ENCODE measurements around the gene RNASE9.
"Not testable (repeated sequence)": the region's sequence is repeated elsewhere in the genome, so short reads cannot be mapped to it uniquely, and the experiment has no call there.

RNASE9 gene

DNA sequence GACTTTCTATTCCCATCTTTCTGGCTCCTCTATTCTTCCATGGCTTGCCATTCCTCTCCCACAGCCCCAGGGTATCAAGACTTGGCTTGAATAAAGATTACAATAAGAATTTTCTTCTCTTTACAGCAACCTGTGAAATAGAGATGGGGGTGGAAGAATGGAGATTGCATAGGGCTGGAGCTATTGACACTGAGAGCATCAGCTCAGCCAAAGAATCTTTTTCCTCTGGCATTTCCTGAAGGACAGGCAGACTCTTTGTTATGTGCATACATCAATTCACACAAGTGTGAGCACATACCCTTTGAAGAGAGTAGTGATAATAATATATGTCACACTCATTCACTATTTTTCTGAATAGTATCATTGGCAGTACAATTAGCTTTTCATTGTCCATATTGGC lies 22.3 kb upstream of the RNASE9 start:
- H3K4me2 ChIP-seq (ENCODE audit: low read length): no peak overlapping the region
- no peak overlapping the region for H3K27ac ChIP-seq (ENCODE audit: low read length)
- no peaks in the 10 kb centered on the region for H4K20me1 ChIP-seq (ENCODE audit: insufficient read depth, low read length)
- H2AFZ ChIP-seq (ENCODE audit: low read depth, low read length): no peak overlapping the region
- H3K79me2 ChIP-seq (ENCODE audit: low read length): no peaks in the 10 kb centered on the region
- no peaks in the 10 kb centered on the region for H3K36me3 ChIP-seq (replicated peaks; ENCODE audit: low read depth, low read length)
- no peak overlapping the region for H3K4me3 ChIP-seq (ENCODE audit: low read length)
- no peaks in the 10 kb centered on the region for H3K9me3 ChIP-seq (ENCODE audit: insufficient read depth, low read length)
- TF ChIP-seq, protein P1, sequence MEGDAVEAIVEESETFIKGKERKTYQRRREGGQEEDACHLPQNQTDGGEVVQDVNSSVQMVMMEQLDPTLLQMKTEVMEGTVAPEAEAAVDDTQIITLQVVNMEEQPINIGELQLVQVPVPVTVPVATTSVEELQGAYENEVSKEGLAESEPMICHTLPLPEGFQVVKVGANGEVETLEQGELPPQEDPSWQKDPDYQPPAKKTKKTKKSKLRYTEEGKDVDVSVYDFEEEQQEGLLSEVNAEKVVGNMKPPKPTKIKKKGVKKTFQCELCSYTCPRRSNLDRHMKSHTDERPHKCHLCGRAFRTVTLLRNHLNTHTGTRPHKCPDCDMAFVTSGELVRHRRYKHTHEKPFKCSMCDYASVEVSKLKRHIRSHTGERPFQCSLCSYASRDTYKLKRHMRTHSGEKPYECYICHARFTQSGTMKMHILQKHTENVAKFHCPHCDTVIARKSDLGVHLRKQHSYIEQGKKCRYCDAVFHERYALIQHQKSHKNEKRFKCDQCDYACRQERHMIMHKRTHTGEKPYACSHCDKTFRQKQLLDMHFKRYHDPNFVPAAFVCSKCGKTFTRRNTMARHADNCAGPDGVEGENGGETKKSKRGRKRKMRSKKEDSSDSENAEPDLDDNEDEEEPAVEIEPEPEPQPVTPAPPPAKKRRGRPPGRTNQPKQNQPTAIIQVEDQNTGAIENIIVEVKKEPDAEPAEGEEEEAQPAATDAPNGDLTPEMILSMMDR (IDR thresholded peaks at IDR 0.05; ENCODE audit: low read depth, low read length): no peak
- no peak for TF ChIP-seq EZH2phosphoT487 (IDR thresholded peaks at IDR 0.05; ENCODE audit: low read depth)
- H3K27me3 ChIP-seq (ENCODE audit: low read depth, low read length): peaks cover 22% of the 10 kb centered on the region
- no peaks in the 10 kb centered on the region for H3K4me1 ChIP-seq (ENCODE audit: low read length)
- no peak overlapping the region for H3K9ac ChIP-seq (ENCODE audit: low read length)

DNA sequence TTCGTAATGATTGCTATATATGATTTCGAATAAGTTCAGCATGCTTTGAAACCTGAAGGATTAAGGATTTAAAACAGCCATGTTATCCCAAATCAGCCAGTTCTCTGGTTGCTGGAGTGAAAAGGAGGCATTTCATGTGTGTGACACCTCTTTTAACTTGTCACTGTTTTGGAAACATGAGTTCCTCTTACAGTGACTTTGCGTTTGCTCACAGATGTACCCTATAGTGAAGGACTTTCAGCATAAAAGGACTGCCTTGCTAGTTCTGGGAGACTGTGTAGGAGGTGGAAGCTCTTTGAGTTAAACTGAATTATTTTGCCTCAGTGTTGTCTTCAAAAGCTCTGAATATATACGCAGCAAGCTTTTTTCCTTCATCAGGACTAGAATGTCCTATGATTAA lies 19.4 kb upstream of the RNASE9 start:
- Histone ChIP-seq H3K27me3 (ENCODE audit: low read depth, low read length) (peaks cover 8% of the 10 kb centered on the region; the same call in 1 of the 2 replicates), H4K20me1 (ENCODE audit: insufficient read depth, low read length) (no peaks in the 10 kb centered on the region), H3K27ac (ENCODE audit: low read length) (no peak overlapping the region), H3K36me3 (replicated peaks; ENCODE audit: low read depth, low read length) (no peaks in the 10 kb centered on the region), H3K9ac (ENCODE audit: low read length) (no peak overlapping the region), H3K4me3 (ENCODE audit: low read length) (no peak overlapping the region), H3K79me2 (ENCODE audit: low read length) (no peaks in the 10 kb centered on the region), H2AFZ (ENCODE audit: low read depth, low read length) (no peak overlapping the region), H3K4me1 (ENCODE audit: low read length) (no peaks in the 10 kb centered on the region), H3K4me2 (ENCODE audit: low read length) (no peak overlapping the region), H3K9me3 (ENCODE audit: insufficient read depth, low read length) (no peaks in the 10 kb centered on the region)
- no peak for TF ChIP-seq EZH2phosphoT487 (IDR thresholded peaks at IDR 0.05; ENCODE audit: low read depth)
- TF ChIP-seq, protein P1 (IDR thresholded peaks at IDR 0.05; ENCODE audit: low read depth, low read length): no peak

DNA sequence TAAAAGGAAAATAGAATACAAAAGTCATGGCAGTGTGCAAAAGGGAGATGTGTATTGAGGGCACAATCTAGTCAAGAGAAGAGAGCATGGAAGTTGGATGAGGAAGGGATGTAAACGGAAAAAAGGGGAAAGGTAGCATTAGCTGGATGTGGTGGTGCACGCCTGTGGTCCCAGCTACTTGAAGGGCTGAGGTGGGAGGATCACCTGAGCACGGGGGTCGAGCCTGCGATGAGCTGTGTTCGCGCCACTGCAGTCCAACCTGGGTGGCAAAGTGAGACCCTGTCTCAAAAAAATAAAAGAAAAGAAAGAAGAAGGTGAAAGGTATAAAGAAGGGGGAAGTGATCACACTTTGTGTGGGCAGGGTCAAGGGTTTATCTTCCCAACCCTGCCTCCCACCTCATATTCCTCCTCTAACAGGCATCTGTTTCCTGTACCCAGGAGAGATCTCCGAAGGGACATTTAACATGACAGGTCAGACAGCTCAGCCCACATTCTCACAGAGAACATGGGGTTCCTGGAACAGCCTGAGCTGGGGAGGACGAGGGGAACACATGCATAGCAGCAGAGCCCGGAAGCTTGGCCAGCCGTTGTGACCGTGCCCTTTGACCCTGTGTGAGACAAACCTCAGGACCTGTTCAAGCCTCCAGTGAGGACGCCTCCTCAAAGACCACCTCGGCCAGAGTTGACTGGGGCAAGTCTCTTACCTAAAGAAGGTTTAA lies 18.1 kb upstream of the RNASE9 start:
- H3K27me3 ChIP-seq (ENCODE audit: low read depth, low read length): 0 out of 2 replicates have a peak, but pooled peaks cover 1% of the 10 kb centered on the region
- no peak overlapping the region for H3K9ac ChIP-seq (ENCODE audit: low read length)

DNA sequence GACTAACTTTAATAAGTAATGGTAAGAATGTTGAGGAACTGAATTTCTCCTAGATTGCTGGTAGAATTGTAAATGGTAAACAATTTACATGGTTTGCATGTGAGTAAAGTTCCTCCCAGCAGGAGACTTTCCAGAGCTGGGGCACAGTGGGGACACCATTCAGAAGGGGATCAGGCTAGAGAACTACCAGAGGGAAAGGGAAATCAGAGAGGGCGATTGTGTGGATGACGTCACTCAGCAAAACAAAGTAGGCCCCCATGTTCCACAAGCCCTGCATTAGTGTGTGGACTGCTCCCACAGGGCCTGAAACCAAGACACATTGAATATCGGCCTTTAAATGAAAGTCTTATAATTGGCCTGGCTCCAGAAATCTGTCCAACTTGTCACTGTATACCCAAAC lies 17.5 kb upstream of the RNASE9 start:
- Histone ChIP-seq H3K9ac (ENCODE audit: low read length) (no peak overlapping the region), H3K79me2 (ENCODE audit: low read length) (no peaks in the 10 kb centered on the region), H3K4me3 (ENCODE audit: low read length) (no peak overlapping the region), H3K4me1 (ENCODE audit: low read length) (no peaks in the 10 kb centered on the region), H3K9me3 (ENCODE audit: insufficient read depth, low read length) (no peaks in the 10 kb centered on the region), H3K27ac (ENCODE audit: low read length) (no peak overlapping the region), H3K4me2 (ENCODE audit: low read length) (no peak overlapping the region), H3K27me3 (ENCODE audit: low read depth, low read length) (no peaks in the 10 kb centered on the region), H3K36me3 (replicated peaks; ENCODE audit: low read depth, low read length) (no peaks in the 10 kb centered on the region), H4K20me1 (ENCODE audit: insufficient read depth, low read length) (no peaks in the 10 kb centered on the region), H2AFZ (ENCODE audit: low read depth, low read length) (no peak overlapping the region)
- TF ChIP-seq, protein P1 (IDR thresholded peaks at IDR 0.05; ENCODE audit: low read depth, low read length): no peak
- no peak for TF ChIP-seq EZH2phosphoT487 (IDR thresholded peaks at IDR 0.05; ENCODE audit: low read depth)

More for the DNA sequence above, 18.1 kb upstream of the RNASE9 start:
- H3K4me3 ChIP-seq (ENCODE audit: low read length): no peak overlapping the region
- H2AFZ ChIP-seq (ENCODE audit: low read depth, low read length): no peak overlapping the region
- H3K4me1 ChIP-seq (ENCODE audit: low read length): no peaks in the 10 kb centered on the region
- no peak for TF ChIP-seq EZH2phosphoT487 (IDR thresholded peaks at IDR 0.05; ENCODE audit: low read depth)
- TF ChIP-seq, protein P1 (IDR thresholded peaks at IDR 0.05; ENCODE audit: low read depth, low read length): no peak
- no peaks in the 10 kb centered on the region for H3K36me3 ChIP-seq (replicated peaks; ENCODE audit: low read depth, low read length)
- H3K27ac ChIP-seq (ENCODE audit: low read length): no peak overlapping the region
- no peaks in the 10 kb centered on the region for H3K79me2 ChIP-seq (ENCODE audit: low read length)
- no peaks in the 10 kb centered on the region for H3K9me3 ChIP-seq (ENCODE audit: insufficient read depth, low read length)
- H3K4me2 ChIP-seq (ENCODE audit: low read length): no peak overlapping the region
- no peaks in the 10 kb centered on the region for H4K20me1 ChIP-seq (ENCODE audit: insufficient read depth, low read length)

DNA sequence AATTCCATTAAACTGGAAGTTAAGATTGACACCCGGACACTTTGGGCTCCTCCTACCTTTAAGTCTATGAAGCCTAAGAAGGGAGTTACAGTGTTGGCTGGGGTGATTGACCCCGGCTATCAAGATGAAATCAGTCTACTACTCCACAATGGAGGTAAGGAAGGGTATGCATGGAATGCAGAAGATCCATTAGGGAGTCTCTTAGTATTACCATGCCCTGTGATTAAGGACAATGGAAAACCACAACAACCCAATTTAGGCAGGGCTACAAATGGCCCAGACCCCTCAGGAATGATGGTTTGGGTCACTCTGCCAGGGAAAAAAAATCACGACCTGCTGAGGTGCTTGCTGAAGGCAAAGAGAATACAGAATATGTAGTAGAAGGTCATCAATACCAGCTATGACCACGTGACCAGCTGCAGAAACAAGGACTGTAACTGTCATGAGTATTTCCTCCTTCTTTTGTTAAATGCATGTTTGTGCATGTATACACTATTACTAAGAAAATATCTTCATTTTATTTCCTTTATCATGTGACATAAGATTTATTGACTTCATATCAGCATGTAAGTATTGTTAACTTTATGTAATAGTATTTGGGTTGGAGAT lies 11.6 kb upstream of the RNASE9 start:
- not testable (repeated sequence) for H3K4me2 ChIP-seq (ENCODE audit: low read length); H3K9me3 ChIP-seq (ENCODE audit: insufficient read depth, low read length); H3K36me3 ChIP-seq (replicated peaks; ENCODE audit: low read depth, low read length); H3K4me3 ChIP-seq (ENCODE audit: low read length); H4K20me1 ChIP-seq (ENCODE audit: insufficient read depth, low read length); H3K9ac ChIP-seq (ENCODE audit: low read length); H3K79me2 ChIP-seq (ENCODE audit: low read length); H3K27ac ChIP-seq (ENCODE audit: low read length); H3K27me3 ChIP-seq (ENCODE audit: low read depth, low read length); H2AFZ ChIP-seq (ENCODE audit: low read depth, low read length); H3K4me1 ChIP-seq (ENCODE audit: low read length)

DNA sequence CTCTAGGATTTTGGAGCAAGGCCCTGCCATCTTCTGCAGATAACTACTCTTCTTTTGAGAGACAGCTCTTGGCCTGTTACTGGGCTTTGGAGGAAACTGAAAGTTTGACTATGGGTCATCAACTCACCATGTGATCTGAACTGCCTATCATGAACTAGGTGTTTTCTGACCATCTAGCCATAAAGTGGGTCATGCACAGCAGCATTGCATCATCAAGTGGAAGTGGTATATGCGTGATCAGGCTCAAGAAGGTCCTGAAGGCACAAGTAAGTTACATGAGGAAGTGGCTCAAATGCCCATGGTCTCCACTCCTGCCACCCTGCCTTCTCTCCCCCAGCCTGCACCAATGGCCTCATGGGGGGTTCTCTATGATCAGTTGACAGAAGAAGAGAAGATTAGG lies 9.9 kb upstream of the RNASE9 start:
- H2AFZ ChIP-seq (ENCODE audit: low read depth, low read length); H3K4me2 ChIP-seq (ENCODE audit: low read length): not testable (repeated sequence)

More for the DNA sequence above, 9.9 kb upstream of the RNASE9 start:
- not testable (repeated sequence) for H3K79me2 ChIP-seq (ENCODE audit: low read length); H3K4me3 ChIP-seq (ENCODE audit: low read length); H3K9ac ChIP-seq (ENCODE audit: low read length); H3K27ac ChIP-seq (ENCODE audit: low read length); H3K9me3 ChIP-seq (ENCODE audit: insufficient read depth, low read length); H3K4me1 ChIP-seq (ENCODE audit: low read length); H3K36me3 ChIP-seq (replicated peaks; ENCODE audit: low read depth, low read length); H4K20me1 ChIP-seq (ENCODE audit: insufficient read depth, low read length); H3K27me3 ChIP-seq (ENCODE audit: low read depth, low read length)
